C4-2B (cell line): Measurements from ENCODE around the gene DCST2.

Experiments used
- H3K27ac ChIP-seq: fragments of 450-650 bp; 2 replicates; pipeline ENCODE4 v1.5.1; 2017
- CTCF ChIP-seq: fragments of 450-650 bp; conservative IDR thresholded peaks from 2 replicates; pipeline ENCODE4 v1.5.1; 2017; ENCODE audit warnings: mild to moderate bottlenecking
- ZFX ChIP-seq: fragments of 450-650 bp; IDR thresholded peaks from 2 replicates; pipeline ENCODE4 v1.6.1; 2017

DCST2 gene

GRCh38 chr1:155030243-155030795, 3.3 kb downstream of the DCST2 start:
- H3K27ac ChIP-seq = no peak overlapping the region
- TF ChIP-seq ZFX = no peak
- TF ChIP-seq CTCF = no peak

- TF ChIP-seq ZFX = no peak
- no peak for TF ChIP-seq CTCF
Measured at GRCh38 chr1:155029513-155030242, 3.9 kb downstream of the DCST2 start.

GRCh38 chr1:155026588-155026987, 7.0 kb downstream of the DCST2 start:
- no peak for TF ChIP-seq CTCF
- TF ChIP-seq ZFX = no peak
- H3K27ac ChIP-seq = no peak overlapping the region

More at GRCh38 chr1:155029513-155030242, 3.9 kb downstream of the DCST2 start:
- no peak overlapping the region for H3K27ac ChIP-seq

- no peak overlapping the region for H3K27ac ChIP-seq
- TF ChIP-seq ZFX (no peak), CTCF (no peak)
Measured at GRCh38 chr1:155026154-155026553, 7.4 kb downstream of the DCST2 start.

- TF ChIP-seq ZFX (no peak), CTCF (no peak)
Measured at GRCh38 chr1:155024315-155024714, 9.3 kb downstream of the DCST2 start.

DNA sequence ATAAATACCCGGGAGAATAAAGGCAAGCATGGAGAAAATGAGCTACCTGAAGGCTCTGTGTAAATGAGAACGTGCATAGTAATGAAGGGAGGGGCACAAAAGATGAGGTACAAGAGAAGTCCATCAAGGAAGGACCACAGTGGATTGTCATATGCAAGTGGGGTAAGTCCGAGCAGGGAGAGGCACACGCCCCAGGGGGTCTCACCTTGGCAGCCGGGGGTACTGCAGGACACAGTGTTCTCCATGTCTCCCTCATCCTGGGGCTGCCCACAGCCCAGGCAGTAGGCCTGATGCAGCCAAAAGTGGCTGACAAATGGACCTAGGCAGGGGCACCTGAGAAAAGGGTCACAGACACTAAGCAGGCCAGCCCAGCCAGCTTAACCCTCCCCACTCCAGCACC, 10.0 kb downstream of the DCST2 start:
- H3K27ac ChIP-seq = peak overlapping the region; percentile 53
- TF ChIP-seq CTCF (no peak), ZFX (no peak)

More at GRCh38 chr1:155024315-155024714, 9.3 kb downstream of the DCST2 start:
- no peak overlapping the region for H3K27ac ChIP-seq

- no peak for TF ChIP-seq ZFX
- no peak for TF ChIP-seq CTCF
- peak overlapping the region; percentile 53 for H3K27ac ChIP-seq
Measured at GRCh38 chr1:155022927-155023236, 10.7 kb downstream of the DCST2 start.
